Measurements from ENCODE around the gene MIB2. TPM values are rescaled to one million over a fixed set of nuclear protein-coding genes. Genes with fewer than 3 reads are reported as not detected.

Gene MIB2
- total RNA-seq, 1 donor from 2014 or later, result 7.5 TPM

DNA sequence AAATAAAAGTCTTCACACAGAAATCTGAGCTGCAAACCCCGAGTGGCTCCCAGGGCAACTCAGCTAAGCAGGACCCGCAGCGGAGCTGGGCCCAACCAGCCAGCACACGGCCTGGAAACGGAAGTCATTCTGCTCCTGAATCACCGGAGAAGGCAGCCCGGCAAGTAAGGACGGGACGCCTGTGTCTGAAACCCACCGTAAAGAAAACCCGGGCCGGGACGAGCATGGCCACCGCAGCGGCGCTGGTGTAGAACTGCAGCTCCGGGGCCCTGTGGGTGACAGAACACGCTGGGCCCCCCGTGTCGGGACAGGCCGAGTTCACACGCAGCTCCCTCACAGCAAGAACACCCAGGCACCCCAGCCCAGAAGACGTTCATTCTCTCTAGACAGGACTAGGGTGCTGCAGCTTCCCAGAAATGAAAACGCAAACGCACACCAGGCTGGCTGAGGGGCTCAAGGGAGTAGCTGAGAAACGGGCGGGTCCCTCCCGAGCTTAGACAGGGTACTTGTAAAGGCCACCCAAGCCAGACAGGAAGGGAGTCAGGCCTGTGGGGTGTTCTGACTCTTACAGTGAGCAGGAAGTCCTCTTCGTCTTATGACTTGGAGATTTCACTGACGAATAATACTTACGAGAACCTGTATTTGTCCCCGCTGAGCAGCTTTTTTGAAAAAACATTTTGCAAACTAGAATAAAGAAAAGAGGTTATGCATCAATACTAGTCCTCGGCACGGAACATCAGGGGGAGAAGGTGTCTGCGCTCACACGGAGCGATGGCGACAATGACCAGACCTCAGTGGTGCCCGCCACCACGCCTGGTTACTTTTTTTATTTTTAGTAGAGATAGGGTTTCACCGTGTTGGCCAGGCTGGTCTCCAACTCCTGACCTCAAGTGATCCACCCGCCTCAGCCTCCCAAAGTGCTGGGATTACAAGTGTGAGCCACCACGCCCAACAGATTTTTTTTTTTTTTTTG lies 54.5 kb downstream of the MIB2 start:
- Histone ChIP-seq H3K27me3 (no peaks in the 10 kb centered on the region), H3K9me3 (ENCODE audit: low read depth) (no peaks in the 10 kb centered on the region), H3F3A (ENCODE audit: low read depth) (peaks cover 5% of the 10 kb centered on the region), H3K4me3 (no peak overlapping the region), H3K79me2 (ENCODE audit: low read depth) (no peaks in the 10 kb centered on the region), H3K27ac (no peak overlapping the region), H3K9ac (no peak overlapping the region), H4K20me1 (ENCODE audit: low read depth) (no peaks in the 10 kb centered on the region), H3K4me2 (no peak overlapping the region), H3K36me3 (no peaks in the 10 kb centered on the region), H2AFZ (replicated peaks) (no peak overlapping the region), H3K4me1 (no peaks in the 10 kb centered on the region)
- H3K27me3 Mint-ChIP-seq (ENCODE audit: insufficient read depth, low read depth), result no peaks in the 10 kb centered on the region
- H3K9me3 Mint-ChIP-seq, result no peaks in the 10 kb centered on the region
- peaks cover 4% of the 10 kb centered on the region for H3K36me3 Mint-ChIP-seq
- DNase-seq (ENCODE audit: low spot score), result no peak
- no peak overlapping the region for H3K27ac Mint-ChIP-seq
- no peaks in the 10 kb centered on the region for H3K4me1 Mint-ChIP-seq
- H3K4me3 Mint-ChIP-seq, result no peak overlapping the region
- no peak for TF ChIP-seq EZH2phosphoT487 (IDR thresholded peaks at IDR 0.05)
- TF ChIP-seq EZH2 (IDR thresholded peaks at IDR 0.05), result no peak
- TF ChIP-seq, protein P1, sequence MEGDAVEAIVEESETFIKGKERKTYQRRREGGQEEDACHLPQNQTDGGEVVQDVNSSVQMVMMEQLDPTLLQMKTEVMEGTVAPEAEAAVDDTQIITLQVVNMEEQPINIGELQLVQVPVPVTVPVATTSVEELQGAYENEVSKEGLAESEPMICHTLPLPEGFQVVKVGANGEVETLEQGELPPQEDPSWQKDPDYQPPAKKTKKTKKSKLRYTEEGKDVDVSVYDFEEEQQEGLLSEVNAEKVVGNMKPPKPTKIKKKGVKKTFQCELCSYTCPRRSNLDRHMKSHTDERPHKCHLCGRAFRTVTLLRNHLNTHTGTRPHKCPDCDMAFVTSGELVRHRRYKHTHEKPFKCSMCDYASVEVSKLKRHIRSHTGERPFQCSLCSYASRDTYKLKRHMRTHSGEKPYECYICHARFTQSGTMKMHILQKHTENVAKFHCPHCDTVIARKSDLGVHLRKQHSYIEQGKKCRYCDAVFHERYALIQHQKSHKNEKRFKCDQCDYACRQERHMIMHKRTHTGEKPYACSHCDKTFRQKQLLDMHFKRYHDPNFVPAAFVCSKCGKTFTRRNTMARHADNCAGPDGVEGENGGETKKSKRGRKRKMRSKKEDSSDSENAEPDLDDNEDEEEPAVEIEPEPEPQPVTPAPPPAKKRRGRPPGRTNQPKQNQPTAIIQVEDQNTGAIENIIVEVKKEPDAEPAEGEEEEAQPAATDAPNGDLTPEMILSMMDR (IDR thresholded peaks at IDR 0.05), result no peak

DNA sequence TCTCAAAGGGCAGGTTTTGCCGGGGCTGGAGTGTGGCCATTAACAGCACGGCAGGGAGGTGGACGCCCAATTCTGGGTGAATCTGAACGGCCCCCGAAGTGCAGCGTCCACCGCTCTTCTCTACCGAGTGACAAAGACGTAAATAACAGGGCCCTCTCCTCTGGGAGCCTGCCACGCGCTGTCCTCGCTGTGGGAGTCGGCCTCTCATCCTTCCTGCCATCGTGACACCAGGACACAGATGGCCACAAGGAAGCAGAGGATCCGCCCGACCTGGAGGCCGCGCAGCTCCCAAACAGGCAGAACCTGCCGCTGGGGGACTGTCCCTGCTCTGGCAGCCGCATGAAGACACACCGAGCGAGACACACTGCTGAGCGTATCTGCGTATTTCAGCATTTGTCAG lies 55.6 kb downstream of the MIB2 start:
- H3K9ac ChIP-seq, result no peak overlapping the region
- Mint-ChIP-seq H3K4me3 (no peak overlapping the region), H3K27me3 (ENCODE audit: insufficient read depth, low read depth) (no peaks in the 10 kb centered on the region), H3K27ac (no peak overlapping the region), H3K9me3 (no peaks in the 10 kb centered on the region), H3K36me3 (peaks cover 4% of the 10 kb centered on the region), H3K4me1 (no peaks in the 10 kb centered on the region)
- no peak overlapping the region for H3K4me2 ChIP-seq
- TF ChIP-seq, protein P1 (IDR thresholded peaks at IDR 0.05), result no peak
- TF ChIP-seq EZH2phosphoT487 (IDR thresholded peaks at IDR 0.05) (no peak), EZH2 (IDR thresholded peaks at IDR 0.05) (no peak)
- H3K27ac ChIP-seq, result no peak overlapping the region
- no peaks in the 10 kb centered on the region for H4K20me1 ChIP-seq (ENCODE audit: low read depth)
- no peak overlapping the region for H3K4me3 ChIP-seq
- no peaks in the 10 kb centered on the region for H3K9me3 ChIP-seq (ENCODE audit: low read depth)
- DNase-seq (ENCODE audit: low spot score), result no peak
- no peak overlapping the region for H2AFZ ChIP-seq (replicated peaks)
- H3K27me3 ChIP-seq, result no peaks in the 10 kb centered on the region
- H3K79me2 ChIP-seq (ENCODE audit: low read depth), result no peaks in the 10 kb centered on the region
- H3K36me3 ChIP-seq, result no peaks in the 10 kb centered on the region
- H3K4me1 ChIP-seq, result no peaks in the 10 kb centered on the region
- peaks cover 5% of the 10 kb centered on the region for H3F3A ChIP-seq (ENCODE audit: low read depth)

DNA sequence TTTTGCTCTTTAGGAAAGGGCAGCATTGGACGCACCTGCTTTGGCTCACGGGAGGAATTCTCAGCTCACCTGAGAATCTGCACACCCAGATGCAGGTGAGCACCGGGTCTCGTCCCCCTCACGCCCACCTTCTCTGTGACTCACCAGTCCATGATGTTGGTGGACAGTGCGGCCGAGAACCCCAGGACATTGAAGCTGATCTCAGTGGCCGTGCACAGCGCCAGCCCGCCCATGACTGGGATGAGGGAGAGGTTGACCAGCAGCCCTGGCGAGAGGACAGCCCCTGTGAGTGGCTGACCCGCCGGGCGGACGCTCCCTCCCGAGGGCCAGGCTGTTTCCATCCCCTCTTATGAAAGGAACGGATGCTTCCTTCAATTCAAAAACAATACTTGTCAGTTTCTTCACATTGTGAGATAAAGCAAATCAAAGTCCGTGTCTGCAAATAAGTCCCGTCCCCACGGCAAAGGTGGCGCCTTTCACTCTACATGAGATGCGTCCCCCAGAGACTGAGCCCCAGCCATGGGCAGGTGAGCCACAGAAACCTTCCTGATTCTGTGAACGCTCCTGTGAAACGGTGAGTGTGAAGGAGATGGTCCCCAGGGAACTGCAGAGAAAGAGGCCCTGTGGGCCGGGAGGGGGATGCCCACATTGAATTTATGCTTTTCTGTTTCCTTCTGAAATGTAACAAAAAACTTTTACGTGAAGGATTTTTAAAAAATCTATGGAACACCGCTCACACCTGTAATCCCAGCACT lies 56.2 kb downstream of the MIB2 start:
- Histone ChIP-seq H3K4me3 (no peak overlapping the region), H3F3A (ENCODE audit: low read depth) (peaks cover under 1% of the 10 kb centered on the region), H3K4me2 (no peak overlapping the region), H3K9me3 (ENCODE audit: low read depth) (no peaks in the 10 kb centered on the region), H3K36me3 (no peaks in the 10 kb centered on the region), H3K9ac (no peak overlapping the region), H3K4me1 (no peaks in the 10 kb centered on the region), H4K20me1 (ENCODE audit: low read depth) (no peaks in the 10 kb centered on the region), H3K79me2 (ENCODE audit: low read depth) (no peaks in the 10 kb centered on the region), H3K27ac (no peak overlapping the region), H3K27me3 (no peaks in the 10 kb centered on the region), H2AFZ (replicated peaks) (no peak overlapping the region)
- Mint-ChIP-seq H3K27ac (no peak overlapping the region), H3K4me1 (no peaks in the 10 kb centered on the region), H3K9me3 (no peaks in the 10 kb centered on the region), H3K4me3 (no peak overlapping the region), H3K27me3 (ENCODE audit: insufficient read depth, low read depth) (no peaks in the 10 kb centered on the region), H3K36me3 (peaks cover 4% of the 10 kb centered on the region)
- no peak for DNase-seq (ENCODE audit: low spot score)
- TF ChIP-seq, protein P1 (IDR thresholded peaks at IDR 0.05), result no peak
- TF ChIP-seq EZH2phosphoT487 (IDR thresholded peaks at IDR 0.05) (no peak), EZH2 (IDR thresholded peaks at IDR 0.05) (no peak)

Measured in neural progenitor cell (in vitro differentiated cells).